ENCODE measurements around the gene ATP5PD. TPM values are rescaled to one million over a fixed set of nuclear protein-coding genes. Genes with fewer than 3 reads are reported as not detected.

ATP5PD gene
- total and polyA plus RNA-seq, 2 of the 13 experiments (the other 11 are each of a cell fraction or from before 2014, with no cell fraction given) = 158 to 428 TPM

DNA sequence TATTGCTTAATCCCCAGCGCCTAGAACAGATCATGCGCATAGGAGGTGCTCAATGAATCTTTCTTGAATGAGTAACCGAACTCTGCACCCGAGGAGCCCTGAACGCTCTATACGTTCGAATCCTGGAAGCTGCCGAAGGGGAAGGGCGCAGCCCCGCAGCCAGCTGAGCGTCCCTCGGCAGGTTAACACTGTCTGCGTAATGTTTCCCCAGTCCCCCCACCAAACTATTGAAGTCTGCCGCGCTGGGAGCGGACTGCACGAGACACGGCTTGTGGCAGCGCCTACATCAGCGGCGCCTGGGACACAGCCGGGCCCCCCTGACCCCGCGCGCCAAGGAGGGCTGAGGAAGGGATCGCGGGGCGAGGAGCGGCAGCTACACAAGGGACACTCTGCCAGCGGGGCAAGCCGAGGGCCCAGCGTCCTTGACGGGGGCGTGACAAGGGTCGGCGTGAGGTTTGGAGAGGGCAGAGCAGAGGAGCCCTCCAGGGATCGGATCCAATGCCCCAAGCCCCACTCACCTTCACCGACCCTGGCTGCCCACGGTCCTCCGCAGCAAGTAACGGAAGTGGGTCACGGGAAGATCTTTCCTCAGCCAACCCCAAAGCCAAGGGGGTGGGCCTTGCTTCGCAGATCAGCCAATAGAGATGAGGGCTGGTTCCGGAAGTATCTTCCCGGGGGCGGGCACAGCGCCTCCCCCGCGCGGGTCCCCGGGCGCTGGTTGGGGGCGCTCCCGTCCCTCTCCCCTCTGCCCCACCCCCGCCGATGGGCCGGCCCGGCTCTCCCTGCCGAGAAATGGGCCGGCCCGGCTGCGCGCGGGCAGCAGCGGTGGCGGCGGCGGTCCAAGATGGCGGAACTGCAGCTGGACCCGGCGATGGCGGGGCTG, at the start of gene ATP5PD, which contains the start of gene KCTD2 (continued):
- TF ChIP-seq, protein P1, sequence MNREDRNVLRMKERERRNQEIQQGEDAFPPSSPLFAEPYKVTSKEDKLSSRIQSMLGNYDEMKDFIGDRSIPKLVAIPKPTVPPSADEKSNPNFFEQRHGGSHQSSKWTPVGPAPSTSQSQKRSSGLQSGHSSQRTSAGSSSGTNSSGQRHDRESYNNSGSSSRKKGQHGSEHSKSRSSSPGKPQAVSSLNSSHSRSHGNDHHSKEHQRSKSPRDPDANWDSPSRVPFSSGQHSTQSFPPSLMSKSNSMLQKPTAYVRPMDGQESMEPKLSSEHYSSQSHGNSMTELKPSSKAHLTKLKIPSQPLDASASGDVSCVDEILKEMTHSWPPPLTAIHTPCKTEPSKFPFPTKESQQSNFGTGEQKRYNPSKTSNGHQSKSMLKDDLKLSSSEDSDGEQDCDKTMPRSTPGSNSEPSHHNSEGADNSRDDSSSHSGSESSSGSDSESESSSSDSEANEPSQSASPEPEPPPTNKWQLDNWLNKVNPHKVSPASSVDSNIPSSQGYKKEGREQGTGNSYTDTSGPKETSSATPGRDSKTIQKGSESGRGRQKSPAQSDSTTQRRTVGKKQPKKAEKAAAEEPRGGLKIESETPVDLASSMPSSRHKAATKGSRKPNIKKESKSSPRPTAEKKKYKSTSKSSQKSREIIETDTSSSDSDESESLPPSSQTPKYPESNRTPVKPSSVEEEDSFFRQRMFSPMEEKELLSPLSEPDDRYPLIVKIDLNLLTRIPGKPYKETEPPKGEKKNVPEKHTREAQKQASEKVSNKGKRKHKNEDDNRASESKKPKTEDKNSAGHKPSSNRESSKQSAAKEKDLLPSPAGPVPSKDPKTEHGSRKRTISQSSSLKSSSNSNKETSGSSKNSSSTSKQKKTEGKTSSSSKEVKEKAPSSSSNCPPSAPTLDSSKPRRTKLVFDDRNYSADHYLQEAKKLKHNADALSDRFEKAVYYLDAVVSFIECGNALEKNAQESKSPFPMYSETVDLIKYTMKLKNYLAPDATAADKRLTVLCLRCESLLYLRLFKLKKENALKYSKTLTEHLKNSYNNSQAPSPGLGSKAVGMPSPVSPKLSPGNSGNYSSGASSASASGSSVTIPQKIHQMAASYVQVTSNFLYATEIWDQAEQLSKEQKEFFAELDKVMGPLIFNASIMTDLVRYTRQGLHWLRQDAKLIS (CRISPR knock-in tag; IDR thresholded peaks at IDR 0.05) = 0 out of 2 replicates have a peak, but pooled peaks have one; percentile 81
- no peak; the same call in 1 of the 2 replicates for TF ChIP-seq ZNF652 (CRISPR knock-in tag; IDR thresholded peaks at IDR 0.05; ENCODE audit: borderline replicate concordance, low read depth)
- TF ChIP-seq, protein P2, sequence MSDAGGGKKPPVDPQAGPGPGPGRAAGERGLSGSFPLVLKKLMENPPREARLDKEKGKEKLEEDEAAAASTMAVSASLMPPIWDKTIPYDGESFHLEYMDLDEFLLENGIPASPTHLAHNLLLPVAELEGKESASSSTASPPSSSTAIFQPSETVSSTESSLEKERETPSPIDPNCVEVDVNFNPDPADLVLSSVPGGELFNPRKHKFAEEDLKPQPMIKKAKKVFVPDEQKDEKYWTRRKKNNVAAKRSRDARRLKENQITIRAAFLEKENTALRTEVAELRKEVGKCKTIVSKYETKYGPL (CRISPR knock-in tag; IDR thresholded peaks at IDR 0.05) = no peak
- TF ChIP-seq, protein P3, sequence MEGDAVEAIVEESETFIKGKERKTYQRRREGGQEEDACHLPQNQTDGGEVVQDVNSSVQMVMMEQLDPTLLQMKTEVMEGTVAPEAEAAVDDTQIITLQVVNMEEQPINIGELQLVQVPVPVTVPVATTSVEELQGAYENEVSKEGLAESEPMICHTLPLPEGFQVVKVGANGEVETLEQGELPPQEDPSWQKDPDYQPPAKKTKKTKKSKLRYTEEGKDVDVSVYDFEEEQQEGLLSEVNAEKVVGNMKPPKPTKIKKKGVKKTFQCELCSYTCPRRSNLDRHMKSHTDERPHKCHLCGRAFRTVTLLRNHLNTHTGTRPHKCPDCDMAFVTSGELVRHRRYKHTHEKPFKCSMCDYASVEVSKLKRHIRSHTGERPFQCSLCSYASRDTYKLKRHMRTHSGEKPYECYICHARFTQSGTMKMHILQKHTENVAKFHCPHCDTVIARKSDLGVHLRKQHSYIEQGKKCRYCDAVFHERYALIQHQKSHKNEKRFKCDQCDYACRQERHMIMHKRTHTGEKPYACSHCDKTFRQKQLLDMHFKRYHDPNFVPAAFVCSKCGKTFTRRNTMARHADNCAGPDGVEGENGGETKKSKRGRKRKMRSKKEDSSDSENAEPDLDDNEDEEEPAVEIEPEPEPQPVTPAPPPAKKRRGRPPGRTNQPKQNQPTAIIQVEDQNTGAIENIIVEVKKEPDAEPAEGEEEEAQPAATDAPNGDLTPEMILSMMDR (CRISPR knock-in tag; IDR thresholded peaks at IDR 0.05) = peak; percentile 40
- TF ChIP-seq IKZF1 (IDR thresholded peaks at IDR 0.05) = no peak
- TF ChIP-seq FOSL1 (CRISPR knock-in tag; IDR thresholded peaks at IDR 0.05; ENCODE audit: borderline replicate concordance) = no peak
- TF ChIP-seq HMG20A (CRISPR knock-in tag; IDR thresholded peaks at IDR 0.05; ENCODE audit: borderline replicate concordance) = no peak
- peak; percentile 71; the same call in 1 of the 2 replicates for TF ChIP-seq CREM (IDR thresholded peaks at IDR 0.05)
- no peak for TF ChIP-seq CREM (CRISPR knock-in tag; IDR thresholded peaks at IDR 0.05)
- no peak for TF ChIP-seq MAFF (IDR thresholded peaks at IDR 0.05; ENCODE audit: low read depth, low read length)
- TF ChIP-seq TEAD2 (CRISPR knock-in tag; IDR thresholded peaks at IDR 0.05) = no peak
- TF ChIP-seq, protein P4, sequence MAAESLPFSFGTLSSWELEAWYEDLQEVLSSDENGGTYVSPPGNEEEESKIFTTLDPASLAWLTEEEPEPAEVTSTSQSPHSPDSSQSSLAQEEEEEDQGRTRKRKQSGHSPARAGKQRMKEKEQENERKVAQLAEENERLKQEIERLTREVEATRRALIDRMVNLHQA (CRISPR knock-in tag; IDR thresholded peaks at IDR 0.05) = no peak
- TF ChIP-seq SP4 (CRISPR knock-in tag; IDR thresholded peaks at IDR 0.05) = peak; percentile 95
- 0 out of 2 replicates have a peak, but pooled peaks have one; percentile 43 for TF ChIP-seq HOXA5 (CRISPR knock-in tag; IDR thresholded peaks at IDR 0.05)
- TF ChIP-seq KMT2A (CRISPR knock-in tag; IDR thresholded peaks at IDR 0.05) = peak; percentile 90
- TF ChIP-seq, protein P5, sequence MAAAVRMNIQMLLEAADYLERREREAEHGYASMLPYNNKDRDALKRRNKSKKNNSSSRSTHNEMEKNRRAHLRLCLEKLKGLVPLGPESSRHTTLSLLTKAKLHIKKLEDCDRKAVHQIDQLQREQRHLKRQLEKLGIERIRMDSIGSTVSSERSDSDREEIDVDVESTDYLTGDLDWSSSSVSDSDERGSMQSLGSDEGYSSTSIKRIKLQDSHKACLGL (CRISPR knock-in tag; IDR thresholded peaks at IDR 0.05) = peak; percentile 86
- peak; percentile 81; the same call in 1 of the 2 replicates for TF ChIP-seq ZNF607 (CRISPR knock-in tag; IDR thresholded peaks at IDR 0.05; ENCODE audit: borderline replicate concordance)
- TF ChIP-seq ZNF776 (CRISPR knock-in tag; IDR thresholded peaks at IDR 0.05) = peak; percentile 90
- TF ChIP-seq ZSCAN12 (CRISPR knock-in tag; IDR thresholded peaks at IDR 0.05) = no peak
- peak; percentile 86; the same call in 1 of the 2 replicates for TF ChIP-seq ZNF136 (CRISPR knock-in tag; IDR thresholded peaks at IDR 0.05; ENCODE audit: low read depth)
- no peak for TF ChIP-seq FOXP1 (IDR thresholded peaks at IDR 0.05)
- no peak for TF ChIP-seq FOXP1 (CRISPR knock-in tag; IDR thresholded peaks at IDR 0.05)
- TF ChIP-seq ZNF75D (CRISPR knock-in tag; IDR thresholded peaks at IDR 0.05; ENCODE audit: borderline replicate concordance) = no peak
